ENCODE data around the gene RBBP5. TPM values are rescaled to one million over a fixed set of nuclear protein-coding genes. Genes with fewer than 3 reads are reported as not detected.

The RBBP5 gene
- polyA plus RNA-seq, 3 donors = 4.9 to 10.2 (median 8.1) TPM

GRCh38 chr1:205061227-205061626 is 60.6 kb downstream of the RBBP5 start:
- Mint-ChIP-seq H3K4me3 (no peak overlapping the region), H3K27ac (no peak overlapping the region), H3K4me1 (no peaks in the 10 kb centered on the region), H3K36me3 (no peaks in the 10 kb centered on the region), H3K9me3 (no peaks in the 10 kb centered on the region), H3K27me3 (ENCODE audit: low read depth in 3 of 3) (peaks cover 0 to 3% (median 0%) of the 10 kb centered on the region in 3 donors)
- H3K9ac ChIP-seq (ENCODE audit: insufficient read depth, low read length, poor library complexity, severe bottlenecking) = no peak overlapping the region
- no peaks in the 10 kb centered on the region for H3K27me3 ChIP-seq (ENCODE audit: control insufficient read depth in 2 of 2, insufficient read depth in 2 of 2, low read length in 2 of 2)
- no peak overlapping the region for H2AFZ ChIP-seq (ENCODE audit: insufficient read depth, low read depth, low read length, poor library complexity, severe bottlenecking)
- no peaks in the 10 kb centered on the region for H3K36me3 ChIP-seq (replicated peaks in 1 of 2; ENCODE audit: control insufficient read depth in 1 of 2, insufficient read depth in 2 of 2, low read length in 2 of 2)
- no peak for TF ChIP-seq CTCF (IDR thresholded peaks at IDR 0.05)
- intact Hi-C loops (cut with micrococcal nuclease) = loop anchor here (1.0 to 2.0 kb wide), 2 partner anchors 70 to 72 kb away; no protein-coding TSS in a partner anchor
- H3K79me2 ChIP-seq (ENCODE audit: insufficient read depth, low read length) = no peaks in the 10 kb centered on the region
- 98% methylated on average over 8 of the region's 14 CpGs for WGBS (ENCODE audit: insufficient coverage)
- no peak for DNase-seq
- H3K4me2 ChIP-seq (replicated peaks; ENCODE audit: extremely low read depth, low read length, poor library complexity, severe bottlenecking) = no peak overlapping the region
- H3K9me3 ChIP-seq (replicated peaks in 1 of 2; ENCODE audit: control insufficient read depth in 1 of 2, insufficient read depth in 1 of 2, low read length in 2 of 2) = no peaks in the 10 kb centered on the region
- H4K20me1 ChIP-seq (ENCODE audit: insufficient read depth, low read length) = no peaks in the 10 kb centered on the region
- H3K27ac ChIP-seq (ENCODE audit: low read depth in 1 of 2, low read length in 2 of 2) = no peak overlapping the region
- H3K4me1 ChIP-seq (ENCODE audit: control insufficient read depth in 1 of 2, insufficient read depth in 2 of 2, low read length in 2 of 2) = no peaks in the 10 kb centered on the region
- no peak overlapping the region for H3K4me3 ChIP-seq (replicated peaks in 1 of 3; ENCODE audit: low read depth in 2 of 3, low read length in 3 of 3)

GRCh38 chr1:205060746-205061145 is 61.0 kb downstream of the RBBP5 start:
- Histone ChIP-seq H3K27me3 (ENCODE audit: control insufficient read depth in 2 of 2, insufficient read depth in 2 of 2, low read length in 2 of 2) (no peaks in the 10 kb centered on the region), H3K36me3 (replicated peaks in 1 of 2; ENCODE audit: control insufficient read depth in 1 of 2, insufficient read depth in 2 of 2, low read length in 2 of 2) (no peaks in the 10 kb centered on the region), H3K4me3 (replicated peaks in 1 of 3; ENCODE audit: low read depth in 2 of 3, low read length in 3 of 3) (no peak overlapping the region), H3K27ac (ENCODE audit: low read depth in 1 of 2, low read length in 2 of 2) (no peak overlapping the region), H3K4me2 (replicated peaks; ENCODE audit: extremely low read depth, low read length, poor library complexity, severe bottlenecking) (no peak overlapping the region), H3K9ac (ENCODE audit: insufficient read depth, low read length, poor library complexity, severe bottlenecking) (no peak overlapping the region), H4K20me1 (ENCODE audit: insufficient read depth, low read length) (no peaks in the 10 kb centered on the region), H3K9me3 (replicated peaks in 1 of 2; ENCODE audit: control insufficient read depth in 1 of 2, insufficient read depth in 1 of 2, low read length in 2 of 2) (no peaks in the 10 kb centered on the region), H3K4me1 (ENCODE audit: control insufficient read depth in 1 of 2, insufficient read depth in 2 of 2, low read length in 2 of 2) (no peaks in the 10 kb centered on the region), H3K79me2 (ENCODE audit: insufficient read depth, low read length) (no peaks in the 10 kb centered on the region), H2AFZ (ENCODE audit: insufficient read depth, low read depth, low read length, poor library complexity, severe bottlenecking) (no peak overlapping the region)
- peaks cover 0 to 3% (median 0%) of the 10 kb centered on the region in 3 donors for H3K27me3 Mint-ChIP-seq (ENCODE audit: low read depth in 3 of 3)
- intact Hi-C loops (cut with micrococcal nuclease) = loop anchor here (1.0 to 2.0 kb wide), 2 partner anchors 70 to 71 kb away; no protein-coding TSS in a partner anchor
- no peak overlapping the region for H3K27ac Mint-ChIP-seq
- no peaks in the 10 kb centered on the region for H3K4me1 Mint-ChIP-seq
- WGBS (ENCODE audit: insufficient coverage) = 100% methylated on average over 7 of the region's 10 CpGs
- H3K9me3 Mint-ChIP-seq = no peaks in the 10 kb centered on the region
- no peak for TF ChIP-seq CTCF (IDR thresholded peaks at IDR 0.05)
- DNase-seq = no peak
- H3K36me3 Mint-ChIP-seq = no peaks in the 10 kb centered on the region
- no peak overlapping the region for H3K4me3 Mint-ChIP-seq

Measured in CD14-positive monocyte (primary cell).